DMS 273 treated with DMSO at 0.1 percent for 48 hours (cell line): ENCODE data around the gene CCNB1IP1.
"Not testable (repeated sequence)": the region's sequence is repeated elsewhere in the genome, so short reads cannot be mapped to it uniquely, and the experiment has no call there.

Source experiments
- DNase-seq: peaks from one replicate; lab custom pipeline; 2025; lab: John Stamatoyannopoulos, UW

CCNB1IP1 gene

GRCh38 chr14:20332431-20332787, 670 bp downstream of the CCNB1IP1 start:
- DNase-seq = no peak

- DNase-seq = no peak
Measured at GRCh38 chr14:20331053-20331613, 1.9 kb downstream of the CCNB1IP1 start.

GRCh38 chr14:20329355-20329754, 3.7 kb downstream of the CCNB1IP1 start:
- no peak for DNase-seq

GRCh38 chr14:20328705-20329104, 4.4 kb downstream of the CCNB1IP1 start:
- DNase-seq = no peak

- DNase-seq = peak; percentile 32
Measured at GRCh38 chr14:20327005-20327869, 5.8 kb downstream of the CCNB1IP1 start.

GRCh38 chr14:20317720-20318119, 15.4 kb downstream of the CCNB1IP1 start:
- DNase-seq = no peak

- no peak for DNase-seq
Measured at GRCh38 chr14:20314026-20314425, 19.1 kb downstream of the CCNB1IP1 start.

GRCh38 chr14:20306079-20306423, 27.0 kb downstream of the CCNB1IP1 start:
- no peak for DNase-seq

GRCh38 chr14:20305265-20306078, 27.6 kb downstream of the CCNB1IP1 start, which contains the start of gene TTC5:
Gene TTC5 (minus strand): TSS chr14:20305951. CDS start chr14:20305937, 14 bp downstream.
- DNase-seq = peak; percentile 68

- no peak for DNase-seq
Measured at GRCh38 chr14:20302042-20302755, 30.9 kb downstream of the CCNB1IP1 start.

- DNase-seq = no peak
Measured at GRCh38 chr14:20295067-20295466, 38.0 kb downstream of the CCNB1IP1 start.

GRCh38 chr14:20294636-20295035, 38.4 kb downstream of the CCNB1IP1 start:
- DNase-seq = no peak

GRCh38 chr14:20281998-20282397, 51.1 kb downstream of the CCNB1IP1 start:
- DNase-seq = not testable (repeated sequence)

GRCh38 chr14:20280265-20280664, 52.8 kb downstream of the CCNB1IP1 start:
- not testable (repeated sequence) for DNase-seq

GRCh38 chr14:20278414-20278813, 54.7 kb downstream of the CCNB1IP1 start:
- DNase-seq = no peak

GRCh38 chr14:20277409-20277808, 55.7 kb downstream of the CCNB1IP1 start:
- DNase-seq = no peak

- DNase-seq = no peak
Measured at GRCh38 chr14:20274062-20274461, 59.0 kb downstream of the CCNB1IP1 start.

- DNase-seq = not testable (repeated sequence)
Measured at GRCh38 chr14:20264361-20264760, 68.7 kb downstream of the CCNB1IP1 start.

- no peak for DNase-seq
Measured at GRCh38 chr14:20262642-20263128, 70.4 kb downstream of the CCNB1IP1 start.
